Measurements from ENCODE around the gene SPEM2.
"Not testable (repeated sequence)": the region's sequence is repeated elsewhere in the genome, so short reads cannot be mapped to it uniquely, and the experiment has no call there.

Gene SPEM2

GRCh38 chr17:7443499-7444485 lies 18.4 kb downstream of the SPEM2 start:
- DNase-seq = no peak

- DNase-seq = no peak
Measured at GRCh38 chr17:7444682-7445618, 19.5 kb downstream of the SPEM2 start, which contains the start of gene CHRNB1. Gene CHRNB1 (plus strand): TSS chr17:7445061. CDS start chr17:7445128, 67 bp downstream.

- DNase-seq = no peak
Measured at GRCh38 chr17:7445619-7445968, 20.2 kb downstream of the SPEM2 start.

- DNase-seq = no peak
Measured at GRCh38 chr17:7448461-7448860, 23.0 kb downstream of the SPEM2 start.

- DNase-seq = no peak
Measured at GRCh38 chr17:7459961-7460545, 34.6 kb downstream of the SPEM2 start.

- DNase-seq = no peak
Measured at GRCh38 chr17:7460850-7461660, 35.6 kb downstream of the SPEM2 start.

- DNase-seq = no peak
Measured at GRCh38 chr17:7462474-7463371, 37.3 kb downstream of the SPEM2 start.

- no peak for DNase-seq
Measured at GRCh38 chr17:7463372-7463846, 38.0 kb downstream of the SPEM2 start.

GRCh38 chr17:7464081-7464480 lies 38.7 kb downstream of the SPEM2 start:
- DNase-seq = no peak

GRCh38 chr17:7465597-7466275 lies 40.3 kb downstream of the SPEM2 start:
- no peak for DNase-seq

- no peak for DNase-seq
Measured at GRCh38 chr17:7466318-7466638, 40.9 kb downstream of the SPEM2 start.

GRCh38 chr17:7466639-7467341 lies 41.4 kb downstream of the SPEM2 start:
- DNase-seq = no peak

GRCh38 chr17:7467498-7467897 lies 42.1 kb downstream of the SPEM2 start:
- no peak for DNase-seq

GRCh38 chr17:7468290-7468689 lies 42.9 kb downstream of the SPEM2 start:
- DNase-seq = no peak

- no peak for DNase-seq
Measured at GRCh38 chr17:7468804-7469389, 43.5 kb downstream of the SPEM2 start.

GRCh38 chr17:7469843-7470242 lies 44.4 kb downstream of the SPEM2 start:
- not testable (repeated sequence) for DNase-seq

- not testable (repeated sequence) for DNase-seq
Measured at GRCh38 chr17:7470457-7470973, 45.1 kb downstream of the SPEM2 start.

GRCh38 chr17:7471729-7472128 lies 46.3 kb downstream of the SPEM2 start:
- no peak for DNase-seq

- not testable (repeated sequence) for DNase-seq
Measured at GRCh38 chr17:7474767-7475166, 49.4 kb downstream of the SPEM2 start.
